ENCODE data around the gene CAMTA1.
"Not testable (repeated sequence)": the region's sequence is repeated elsewhere in the genome, so short reads cannot be mapped to it uniquely, and the experiment has no call there.

CAMTA1 gene

GRCh38 chr1:7594714-7595295, 809.6 kb downstream of the CAMTA1 start:
- FAIRE-seq (no peak), DNase-seq (ENCODE audit: insufficient read length, low spot score) (no peak)
- TF ChIP-seq CTCF (IDR thresholded peaks at IDR 0.05; ENCODE audit: insufficient read depth, missing control alignments) = no peak

DNA sequence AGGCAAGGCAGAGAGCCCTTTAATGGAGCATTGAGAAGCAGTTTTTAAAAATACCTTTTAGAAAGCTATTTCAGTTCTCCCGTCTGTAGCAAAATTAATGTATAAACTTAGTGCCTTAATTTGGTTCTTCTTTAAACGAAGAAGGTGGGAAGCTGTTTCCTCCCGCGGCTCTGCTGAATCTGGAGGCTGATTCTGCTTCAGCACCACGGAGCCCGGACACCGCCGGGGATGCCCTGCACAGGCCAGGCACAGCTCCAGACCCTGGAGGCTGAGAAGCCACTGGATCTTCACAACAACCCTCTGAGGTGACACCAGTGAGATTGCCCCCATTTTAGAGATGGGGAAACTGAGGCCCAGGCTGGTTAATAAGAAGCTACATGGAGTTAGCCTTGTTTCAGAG, 810.1 kb downstream of the CAMTA1 start:
- no peak for FAIRE-seq
- TF ChIP-seq CTCF (IDR thresholded peaks at IDR 0.05; ENCODE audit: insufficient read depth, missing control alignments) = no peak
- DNase-seq (ENCODE audit: insufficient read length, low spot score) = no peak

DNA sequence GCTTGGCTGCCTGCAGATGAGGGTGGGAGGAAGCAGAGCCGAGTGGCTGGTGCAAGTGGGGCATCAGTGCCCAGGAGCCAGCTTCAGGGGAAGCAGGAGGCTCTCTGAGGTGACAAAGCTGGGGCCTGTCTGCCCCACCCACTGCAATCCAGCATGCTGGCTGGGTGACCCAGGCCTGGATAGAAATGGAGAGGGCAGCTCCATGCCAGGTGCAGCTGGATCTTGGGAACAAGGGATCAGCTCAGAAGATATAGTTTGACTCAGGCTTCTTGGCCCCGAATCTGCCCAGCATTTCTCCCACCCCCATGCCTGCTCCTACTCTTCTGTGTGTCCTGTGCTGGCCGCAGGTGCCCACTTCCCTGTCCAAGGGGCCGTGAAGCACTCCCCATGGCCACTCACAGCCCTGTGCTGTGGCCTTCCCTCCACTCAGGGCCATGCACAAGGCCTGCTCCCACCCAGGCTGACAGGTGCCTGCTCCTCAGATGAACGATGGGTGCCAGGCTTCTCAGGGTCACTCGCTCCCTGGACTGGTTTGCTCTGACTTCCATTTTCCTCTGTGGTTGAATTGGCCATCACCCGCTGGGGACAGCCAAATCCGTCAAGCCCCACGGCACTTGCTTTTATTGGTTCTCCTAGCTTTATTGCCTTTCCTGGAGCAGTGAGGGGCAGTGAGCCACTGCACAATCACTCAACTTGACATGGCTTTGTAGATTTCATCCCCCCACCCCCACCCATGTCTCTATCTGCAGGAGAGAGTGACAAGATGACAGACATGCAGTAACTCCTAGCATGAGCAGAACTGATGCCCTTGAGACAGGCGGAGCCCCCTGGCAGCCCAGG, 811.1 kb downstream of the CAMTA1 start:
- no peak for TF ChIP-seq CTCF (IDR thresholded peaks at IDR 0.05; ENCODE audit: insufficient read depth, missing control alignments)
- FAIRE-seq (no peak), DNase-seq (ENCODE audit: insufficient read length, low spot score) (no peak)

- FAIRE-seq = not testable (repeated sequence)
These were observed 812.8 kb downstream of the CAMTA1 start for GRCh38 chr1:7598058-7598457.

GRCh38 chr1:7604906-7605305, 819.7 kb downstream of the CAMTA1 start:
- FAIRE-seq; DNase-seq (ENCODE audit: insufficient read length, low spot score): not testable (repeated sequence)

More at GRCh38 chr1:7598058-7598457, 812.8 kb downstream of the CAMTA1 start:
- not testable (repeated sequence) for DNase-seq (ENCODE audit: insufficient read length, low spot score)

DNA sequence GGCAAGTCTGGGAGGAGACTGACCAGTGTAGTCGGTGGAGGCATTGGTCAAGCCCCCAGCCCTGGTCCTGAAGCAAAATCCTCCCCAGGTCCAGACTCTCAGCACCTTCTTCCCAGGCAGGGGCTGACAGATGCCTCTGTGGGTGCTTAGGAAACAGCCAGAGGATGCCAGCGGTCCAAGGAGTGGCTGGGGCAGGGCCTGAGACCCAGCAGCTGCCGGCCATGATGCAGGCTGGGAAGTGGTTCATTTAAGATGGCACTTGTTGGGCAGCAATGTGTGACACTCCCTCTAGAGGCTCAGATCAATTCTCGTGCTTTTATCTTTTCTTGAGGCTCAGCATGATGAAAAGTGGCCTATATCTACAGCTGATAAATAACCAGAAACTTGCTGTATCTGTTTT, 820.8 kb downstream of the CAMTA1 start:
- TF ChIP-seq CTCF (IDR thresholded peaks at IDR 0.05; ENCODE audit: insufficient read depth, missing control alignments) = no peak
- FAIRE-seq = no peak
- DNase-seq (ENCODE audit: insufficient read length, low spot score) = no peak

GRCh38 chr1:7607097-7607496, 821.8 kb downstream of the CAMTA1 start:
- FAIRE-seq = no peak
- no peak for DNase-seq (ENCODE audit: insufficient read length, low spot score)
- TF ChIP-seq CTCF (IDR thresholded peaks at IDR 0.05; ENCODE audit: insufficient read depth, missing control alignments) = no peak

GRCh38 chr1:7608628-7609305, 823.5 kb downstream of the CAMTA1 start:
- TF ChIP-seq CTCF (IDR thresholded peaks at IDR 0.05; ENCODE audit: insufficient read depth, missing control alignments) = no peak
- DNase-seq (ENCODE audit: insufficient read length, low spot score) (no peak), FAIRE-seq (no peak)
